A549 treated with ZK216348 at 1 μM for 4 hours (cell line): ENCODE results near the gene CEACAM4. TPM values are rescaled to one million over a fixed set of nuclear protein-coding genes. Genes with fewer than 3 reads are reported as not detected.

Experiments
- total RNA-seq: library from RNA; stranded (reverse); fragments of 200-300 nt; extraction: Qiagen RNA extraction; gene quantifications from 5 replicates; pipeline ENCODE4 v1.2.3, GENCODE V29; 2022; ENCODE audit warnings: low read depth

Gene CEACAM4
- total RNA-seq = not detected in 5 replicates

DNA sequence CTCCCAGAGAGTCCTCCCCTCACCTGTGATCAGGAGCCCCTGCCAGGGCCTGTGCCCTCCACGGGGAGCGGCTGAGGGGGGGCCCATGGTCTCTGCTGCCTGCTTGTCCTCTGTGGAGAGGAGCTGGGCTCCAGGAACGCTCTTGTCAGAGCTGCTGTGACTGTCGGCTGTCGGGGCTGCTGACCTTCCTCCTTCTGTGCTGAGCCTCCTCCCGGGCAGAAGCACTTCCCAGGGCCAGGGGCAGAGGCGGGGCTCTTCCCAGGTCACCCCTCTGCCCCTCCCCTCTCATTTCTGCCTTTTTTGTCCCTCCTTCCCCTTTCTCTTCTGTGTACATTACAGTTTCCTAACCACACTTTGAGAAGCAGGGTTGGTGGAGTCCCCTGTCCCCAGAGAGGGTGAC is at the start of gene CEACAM4:
Gene CEACAM4, minus strand, starts transcription at position 198 of the 400 bp plus-strand sequence. Its CDS starts 111 bp downstream, at position 87.

DNA sequence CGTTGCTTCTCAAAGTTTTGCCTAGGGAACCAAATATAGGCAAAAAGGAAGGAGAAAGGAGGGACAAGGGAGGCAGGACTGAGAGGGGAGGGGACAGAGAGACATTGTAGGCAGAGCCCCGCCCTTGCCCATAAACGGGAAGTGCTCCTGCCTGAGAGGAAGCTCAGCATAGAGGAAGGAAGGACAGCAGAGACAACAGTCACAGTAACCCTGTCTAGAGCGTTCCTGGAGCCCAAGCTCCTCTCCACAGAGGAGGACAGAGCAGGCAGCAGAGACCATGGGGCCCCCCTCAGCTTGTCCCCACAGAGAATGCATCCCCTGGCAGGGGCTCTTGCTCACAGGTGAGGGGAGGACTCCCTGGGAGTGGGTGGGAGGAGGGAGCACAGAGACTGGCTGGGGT is 50.9 kb downstream of the CEACAM4 start, which contains the start of gene CEACAM21:
Gene CEACAM21, plus strand, starts transcription at position 169 of the 400 bp plus-strand sequence. Its CDS starts 109 bp downstream, at position 278.

Other genes starting within 250 kb of the CEACAM4 start
- 64.5 to 99.5 TPM (median 88.6 TPM) in 5 replicates for gene EXOSC5, start 229.7 kb downstream of the CEACAM4 start, total RNA-seq
- gene BCKDHA, start 229.3 kb downstream of the CEACAM4 start, total RNA-seq = 36.9 to 45.2 TPM (median 40.6 TPM) in 5 replicates
- gene B3GNT8, start 199.7 kb downstream of the CEACAM4 start, total RNA-seq = 0.08 to 0.14 TPM (median 0.12 TPM) in 3 of 5 replicates, not detected in the others
- 103 to 114 TPM (median 109 TPM) in 5 replicates for gene DMAC2, start 187.2 kb downstream of the CEACAM4 start, total RNA-seq
- not detected in 5 replicates for gene ERICH4, start 183.9 kb downstream of the CEACAM4 start, total RNA-seq
- gene CEACAM21, start 50.9 kb downstream of the CEACAM4 start, total RNA-seq = not detected in 5 replicates
- gene CEACAM7, start 61.2 kb upstream of the CEACAM4 start, total RNA-seq = not detected in 5 replicates
- gene CEACAM5, start 81.6 kb upstream of the CEACAM4 start, total RNA-seq = 1.6 to 2.0 TPM (median 1.9 TPM) in 5 replicates
- gene CEACAM6, start 128.5 kb upstream of the CEACAM4 start, total RNA-seq = 17.4 to 23.4 TPM (median 20.5 TPM) in 5 replicates
- gene CEACAM3, start 169.5 kb upstream of the CEACAM4 start, total RNA-seq = not detected in 5 replicates
- gene LYPD4, start 217.6 kb upstream of the CEACAM4 start, total RNA-seq = not detected in 5 replicates
- gene DMRTC2, start 218.0 kb upstream of the CEACAM4 start, total RNA-seq = not detected in 5 replicates
- 8,029 to 10,205 TPM (median 9,294 TPM) in 5 replicates for gene RPS19, start 233.2 kb upstream of the CEACAM4 start, total RNA-seq